CD4-positive, alpha-beta memory T cell (primary cell): ENCODE data around the gene AFAP1L1. TPM values are rescaled to one million over a fixed set of nuclear protein-coding genes. Genes with fewer than 3 reads are reported as not detected.
A peak's percentile ranks its signal among the peaks of the same experiment; 100 is the strongest.

ENCODE experiments used
- CTCF ChIA-PET: fragments of 350-600 bp; sonication (Branson Sonifier 250); formaldehyde crosslinking; loops from one replicate; lab custom pipeline; 2021; ENCODE audit warnings: inconsistent platforms; ENCODE audit not compliant: partially characterized antibody; lab: Charles Lee
- POLR2A ChIA-PET: fragments of 350-600 bp; sonication (Branson Sonifier 250); formaldehyde crosslinking; loops from one replicate; lab custom pipeline; 2021; ENCODE audit not compliant: partially characterized antibody; lab: Charles Lee
- DNase-seq, 5 donors: peaks; one replicate each; pipeline versions ENCODE4 v3.0.0 to v3.0.0-alpha.2; 2020 to 2022; ENCODE audit warnings: mixed read lengths in 1 of 5
- H3K27ac ChIP-seq: one replicate; pipeline ENCODE4 v1.7.0; 2013; ENCODE audit warnings: low read depth, low read length
- H3K27me3 ChIP-seq: 2 replicates; pipeline ENCODE4 v1.7.0; 2013; ENCODE audit warnings: mild to moderate bottlenecking, low read length, moderate library complexity; ENCODE audit not compliant: insufficient read depth
- H3K36me3 ChIP-seq: 2 replicates; pipeline ENCODE4 v1.7.0; 2013; ENCODE audit warnings: mild to moderate bottlenecking, low read length, moderate library complexity; ENCODE audit not compliant: insufficient read depth
- H3K4me1 ChIP-seq: 2 replicates; pipeline ENCODE4 v1.7.0; 2013; ENCODE audit warnings: mild to moderate bottlenecking, low read length, moderate library complexity; ENCODE audit not compliant: insufficient read depth
- H3K4me3 ChIP-seq, 2 donors: one replicate each; pipeline ENCODE4 v1.7.0; 2013; ENCODE audit warnings: low read length in 2 of 2, mild to moderate bottlenecking in 1 of 2
- H3K9me3 ChIP-seq, 2 donors: one replicate each; pipeline ENCODE4 v1.7.0; 2013; ENCODE audit warnings: low read length in 2 of 2, control low read depth in 1 of 2; ENCODE audit not compliant: control insufficient read depth in 1 of 2
- H3K27ac Mint-ChIP-seq, 7 donors: one replicate each; pipeline ENCODE4 v1.8.0; 2020 to 2021; ENCODE audit warnings: mixed read lengths in 7 of 7, mild to moderate bottlenecking in 6 of 7, inconsistent platforms in 3 of 7, moderate library complexity in 3 of 7
- H3K27me3 Mint-ChIP-seq, 2 donors: one replicate each; pipeline ENCODE4 v1.8.0; 2020 to 2021; ENCODE audit warnings: mixed read lengths in 2 of 2
- H3K36me3 Mint-ChIP-seq, 2 donors: one replicate each; pipeline ENCODE4 v1.8.0; 2020 to 2021; ENCODE audit warnings: mixed read lengths in 2 of 2, inconsistent platforms in 1 of 2, mild to moderate bottlenecking in 1 of 2
- H3K4me1 Mint-ChIP-seq, 4 donors: one replicate each; pipeline ENCODE4 v1.8.0; 2020 to 2021; ENCODE audit warnings: mixed read lengths in 4 of 4, mild to moderate bottlenecking in 1 of 4
- H3K4me3 Mint-ChIP-seq, 8 donors: one replicate each; pipeline ENCODE4 v1.8.0; 2020 to 2021; ENCODE audit warnings: mixed read lengths in 8 of 8, mild to moderate bottlenecking in 7 of 8, moderate library complexity in 6 of 8, inconsistent platforms in 3 of 8
- H3K9me3 Mint-ChIP-seq, 8 donors: one replicate each; pipeline ENCODE4 v1.8.0; 2020 to 2021; ENCODE audit warnings: mixed read lengths in 8 of 8, mild to moderate bottlenecking in 5 of 8, inconsistent platforms in 3 of 8, moderate library complexity in 1 of 8
- intact Hi-C: fragments of 100-400 bp; cut with micrococcal nuclease; formaldehyde crosslinking; loops from one replicate; pipeline ENCODE4 v1.15.1; 2023
- polyA plus RNA-seq, 2 donors: library from polyadenylated mRNA; unstranded; fragments of 300-500 nt; fragmentation: Illumina TruSeq; gene quantifications; one replicate each; pipeline ENCODE4 v1.2.3, GENCODE V29; 2021
- total RNA-seq, 2 experiments: library from RNA; stranded (reverse); gene quantifications; one replicate each; pipeline ENCODE4 v1.2.3, GENCODE V29; 2021

Gene AFAP1L1
- total and polyA plus RNA-seq, 4 experiments from 2014 or later: not detected

- CTCF ChIA-PET: interaction anchor here (0.9 to 1.4 kb wide), 4 partner anchors 9 to 20 kb away, joined by 3 to 4 read pairs (median 3); no protein-coding TSS in a partner anchor
- no peak overlapping the region for H3K4me3 ChIP-seq
- no peaks in the 10 kb centered on the region for H3K36me3 Mint-ChIP-seq
- H3K27me3 ChIP-seq: no peaks in the 10 kb centered on the region
- H3K27ac ChIP-seq: no peak overlapping the region
- no peaks in the 10 kb centered on the region for H3K9me3 ChIP-seq
- peaks cover 4 to 18% (median 9%) of the 10 kb centered on the region in 4 donors for H3K4me1 Mint-ChIP-seq
- peaks cover 0 to 5% (median 0%) of the 10 kb centered on the region in 8 donors for H3K9me3 Mint-ChIP-seq
- DNase-seq: no peak
- peak overlapping the region in 1 of 7 donors; percentile 9 for H3K27ac Mint-ChIP-seq
- POLR2A ChIA-PET: interaction anchor here (0.9 kb wide), 1 partner anchor 87 kb away, joined by 3 read pairs; no protein-coding TSS in a partner anchor
- intact Hi-C loops: no loop called here
- H3K4me3 Mint-ChIP-seq: no peak overlapping the region
- no peaks in the 10 kb centered on the region for H3K36me3 ChIP-seq
- H3K27me3 Mint-ChIP-seq: no peaks in the 10 kb centered on the region
- H3K4me1 ChIP-seq: peaks cover 3% of the 10 kb centered on the region
Observed at GRCh38 chr5:149246906-149247305, 24.8 kb upstream of the AFAP1L1 start.

- H3K27me3 Mint-ChIP-seq: no peaks in the 10 kb centered on the region
Observed at GRCh38 chr5:149247726-149248125, 23.9 kb upstream of the AFAP1L1 start.

GRCh38 chr5:149251546-149251945, 20.1 kb upstream of the AFAP1L1 start:
- Mint-ChIP-seq H3K9me3 (peaks cover 0 to 5% (median 0%) of the 10 kb centered on the region in 8 donors), H3K4me3 (no peak overlapping the region), H3K36me3 (no peaks in the 10 kb centered on the region), H3K27me3 (no peaks in the 10 kb centered on the region), H3K4me1 (peaks cover 0 to 4% (median 2%) of the 10 kb centered on the region in 4 donors), H3K27ac (no peak overlapping the region)
- ChIA-PET CTCF (interaction anchor here (1.0 to 2.7 kb wide), 2 partner anchors 110 to 137 kb away, joined by 3 to 8 read pairs; partner anchors contain the start of gene ABLIM3), POLR2A (no interaction called here)
- no peak for DNase-seq
- no peaks in the 10 kb centered on the region for H3K36me3 ChIP-seq
- intact Hi-C loops: no loop called here
- H3K27ac ChIP-seq: no peak overlapping the region
- H3K4me1 ChIP-seq: no peaks in the 10 kb centered on the region
- H3K27me3 ChIP-seq: no peaks in the 10 kb centered on the region
- H3K9me3 ChIP-seq: no peaks in the 10 kb centered on the region
- no peak overlapping the region for H3K4me3 ChIP-seq

More at GRCh38 chr5:149247726-149248125, 23.9 kb upstream of the AFAP1L1 start:
- intact Hi-C loops: no loop called here
- Histone ChIP-seq H3K4me1 (no peaks in the 10 kb centered on the region), H3K36me3 (no peaks in the 10 kb centered on the region), H3K4me3 (no peak overlapping the region), H3K9me3 (no peaks in the 10 kb centered on the region), H3K27ac (no peak overlapping the region), H3K27me3 (no peaks in the 10 kb centered on the region)
- peaks cover 0 to 5% (median 0%) of the 10 kb centered on the region in 8 donors for H3K9me3 Mint-ChIP-seq
- H3K4me1 Mint-ChIP-seq: peaks cover 1 to 12% (median 5%) of the 10 kb centered on the region in 4 donors
- no peaks in the 10 kb centered on the region for H3K36me3 Mint-ChIP-seq
- POLR2A ChIA-PET: no interaction called here
- DNase-seq: no peak
- no peak overlapping the region for H3K4me3 Mint-ChIP-seq
- CTCF ChIA-PET: interaction anchor here (1.4 kb wide), 1 partner anchor 19 kb away, joined by 3 read pairs; no protein-coding TSS in a partner anchor
- no peak overlapping the region for H3K27ac Mint-ChIP-seq

- no peak overlapping the region for H3K27ac ChIP-seq
- H3K27me3 Mint-ChIP-seq: peaks cover 1 to 4% of the 10 kb centered on the region in 2 donors
- no peaks in the 10 kb centered on the region for H3K9me3 ChIP-seq
- no peaks in the 10 kb centered on the region for H3K36me3 Mint-ChIP-seq
- DNase-seq: no peak
- no peak overlapping the region for H3K27ac Mint-ChIP-seq
- CTCF ChIA-PET: interaction anchor here (0.9 to 2.0 kb wide), 4 partner anchors 11 to 113 kb away, joined by 3 to 14 read pairs (median 8); partner anchors contain the start of gene ABLIM3
- POLR2A ChIA-PET: interaction anchor here (3.3 kb wide), 1 partner anchor 14 kb away, joined by 18 read pairs; no protein-coding TSS in a partner anchor
- no peaks in the 10 kb centered on the region for H3K36me3 ChIP-seq
- H3K9me3 Mint-ChIP-seq: peaks cover 0 to 3% (median 0%) of the 10 kb centered on the region in 8 donors
- no peak overlapping the region for H3K4me3 ChIP-seq
- H3K4me1 ChIP-seq: no peaks in the 10 kb centered on the region
- intact Hi-C loops: no loop called here
- H3K4me1 Mint-ChIP-seq: peaks cover 0 to 3% (median under 1%) of the 10 kb centered on the region in 4 donors
- no peaks in the 10 kb centered on the region for H3K27me3 ChIP-seq
- no peak overlapping the region for H3K4me3 Mint-ChIP-seq
Observed at GRCh38 chr5:149254506-149254905, 17.2 kb upstream of the AFAP1L1 start.

- no peaks in the 10 kb centered on the region for H3K9me3 ChIP-seq
- H3K27me3 Mint-ChIP-seq: peaks cover 4% of the 10 kb centered on the region in 2 donors
- CTCF ChIA-PET: interaction anchor here (0.9 to 1.7 kb wide), 2 partner anchors 10 to 13 kb away, joined by 3 to 6 read pairs; no protein-coding TSS in a partner anchor
- no peaks in the 10 kb centered on the region for H3K4me1 ChIP-seq
- POLR2A ChIA-PET: no interaction called here
- no peak overlapping the region for H3K27ac Mint-ChIP-seq
- H3K36me3 ChIP-seq: no peaks in the 10 kb centered on the region
- intact Hi-C loops: no loop called here
- peaks cover 0 to 3% (median under 1%) of the 10 kb centered on the region in 4 donors for H3K4me1 Mint-ChIP-seq
- no peaks in the 10 kb centered on the region for H3K27me3 ChIP-seq
- no peaks in the 10 kb centered on the region for H3K36me3 Mint-ChIP-seq
- no peak overlapping the region for H3K4me3 Mint-ChIP-seq
- DNase-seq: no peak
- peaks cover 0 to 3% (median 0%) of the 10 kb centered on the region in 8 donors for H3K9me3 Mint-ChIP-seq
- no peak overlapping the region for H3K4me3 ChIP-seq
- no peak overlapping the region for H3K27ac ChIP-seq
Observed at GRCh38 chr5:149256451-149256850, 15.2 kb upstream of the AFAP1L1 start.

GRCh38 chr5:149257131-149257530, 14.5 kb upstream of the AFAP1L1 start:
- Mint-ChIP-seq H3K9me3 (peaks cover 0 to 3% (median 0%) of the 10 kb centered on the region in 8 donors), H3K4me3 (no peak overlapping the region), H3K27ac (no peak overlapping the region), H3K36me3 (no peaks in the 10 kb centered on the region), H3K4me1 (peaks cover 0 to 3% (median under 1%) of the 10 kb centered on the region in 4 donors), H3K27me3 (peaks cover 6 to 8% of the 10 kb centered on the region in 2 donors)
- ChIA-PET CTCF (interaction anchor here (0.9 to 10.8 kb wide), 5 partner anchors 9 to 117 kb away, joined by 3 to 190 read pairs (median 3); partner anchors contain the start of gene ABLIM3), POLR2A (interaction anchor here (0.8 kb wide), 1 partner anchor 16 kb away, joined by 4 read pairs; no protein-coding TSS in a partner anchor)
- Histone ChIP-seq H3K9me3 (no peaks in the 10 kb centered on the region), H3K27me3 (no peaks in the 10 kb centered on the region), H3K4me1 (no peaks in the 10 kb centered on the region), H3K36me3 (no peaks in the 10 kb centered on the region), H3K27ac (no peak overlapping the region), H3K4me3 (no peak overlapping the region)
- DNase-seq: no peak
- intact Hi-C loops: no loop called here

- CTCF ChIA-PET: interaction anchor here (0.8 to 10.8 kb wide), 5 partner anchors 11 to 118 kb away, joined by 3 to 190 read pairs (median 3); partner anchors contain the start of gene ABLIM3
Observed at GRCh38 chr5:149257889-149258705, 13.6 kb upstream of the AFAP1L1 start.

More at GRCh38 chr5:149257889-149258705, 13.6 kb upstream of the AFAP1L1 start:
- Histone ChIP-seq H3K36me3 (no peaks in the 10 kb centered on the region), H3K9me3 (no peaks in the 10 kb centered on the region), H3K27me3 (no peaks in the 10 kb centered on the region), H3K27ac (no peak overlapping the region), H3K4me1 (no peaks in the 10 kb centered on the region), H3K4me3 (no peak overlapping the region)
- DNase-seq: no peak
- intact Hi-C loops: no loop called here
- Mint-ChIP-seq H3K9me3 (peaks cover 0 to 3% (median 0%) of the 10 kb centered on the region in 8 donors), H3K4me3 (no peak overlapping the region), H3K27ac (no peak overlapping the region), H3K36me3 (no peaks in the 10 kb centered on the region), H3K27me3 (peaks cover 6 to 8% of the 10 kb centered on the region in 2 donors), H3K4me1 (peaks cover 0 to 3% (median under 1%) of the 10 kb centered on the region in 4 donors)
- POLR2A ChIA-PET: interaction anchor here (1.4 kb wide), 1 partner anchor 18 kb away, joined by 3 read pairs; no protein-coding TSS in a partner anchor
